ENCODE measurements around the gene ZNF710.

Gene ZNF710

DNA sequence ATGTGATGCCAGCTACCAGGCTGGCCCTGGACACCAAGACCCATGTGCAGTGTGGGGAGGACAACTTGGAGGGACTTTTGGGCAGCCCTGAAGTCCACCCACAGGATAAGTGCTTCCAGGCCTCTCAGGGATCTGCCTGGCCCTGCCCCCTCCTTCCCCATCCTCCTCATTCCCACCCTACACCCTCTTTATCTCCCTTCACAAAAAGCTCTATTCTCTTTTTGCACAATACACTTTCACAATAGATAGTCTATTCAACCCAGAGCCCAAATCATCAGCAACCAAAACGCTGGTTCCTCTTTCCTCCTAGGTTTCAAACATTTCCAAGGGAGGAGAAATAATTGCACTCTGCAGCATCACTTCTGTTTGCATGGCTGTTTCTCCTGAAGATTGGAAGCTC lies 7.8 kb upstream of the ZNF710 start:
- DNase-seq = no peak

- no peak for DNase-seq
Measured at GRCh38 chr15:89997079-89997478, 4.0 kb upstream of the ZNF710 start.

DNA sequence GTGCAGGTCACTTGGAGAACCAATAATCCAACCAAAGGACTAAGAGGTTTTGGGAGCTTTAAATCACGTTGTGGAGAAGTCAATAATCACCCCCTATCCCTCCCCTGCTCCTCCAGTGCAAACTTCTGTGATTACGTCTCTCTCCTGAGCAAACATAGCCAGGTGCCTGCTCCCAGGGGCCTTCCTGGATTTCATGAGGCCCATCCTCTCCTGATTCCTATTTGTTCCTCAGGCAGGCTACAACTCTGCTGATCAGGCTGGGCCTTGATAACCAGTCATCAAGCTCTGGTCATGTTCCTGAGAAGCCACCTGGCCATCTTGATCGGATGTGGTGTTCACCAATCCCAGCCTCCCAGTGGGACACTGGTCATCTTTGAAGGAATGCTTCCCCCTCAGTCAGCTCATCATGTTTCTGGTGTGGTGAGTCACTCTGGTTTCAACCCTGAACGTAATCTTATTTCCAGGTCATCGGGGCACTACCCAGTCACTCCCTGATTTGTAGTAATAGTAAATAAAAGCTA lies 2.9 kb upstream of the ZNF710 start:
- no peak for DNase-seq

DNA sequence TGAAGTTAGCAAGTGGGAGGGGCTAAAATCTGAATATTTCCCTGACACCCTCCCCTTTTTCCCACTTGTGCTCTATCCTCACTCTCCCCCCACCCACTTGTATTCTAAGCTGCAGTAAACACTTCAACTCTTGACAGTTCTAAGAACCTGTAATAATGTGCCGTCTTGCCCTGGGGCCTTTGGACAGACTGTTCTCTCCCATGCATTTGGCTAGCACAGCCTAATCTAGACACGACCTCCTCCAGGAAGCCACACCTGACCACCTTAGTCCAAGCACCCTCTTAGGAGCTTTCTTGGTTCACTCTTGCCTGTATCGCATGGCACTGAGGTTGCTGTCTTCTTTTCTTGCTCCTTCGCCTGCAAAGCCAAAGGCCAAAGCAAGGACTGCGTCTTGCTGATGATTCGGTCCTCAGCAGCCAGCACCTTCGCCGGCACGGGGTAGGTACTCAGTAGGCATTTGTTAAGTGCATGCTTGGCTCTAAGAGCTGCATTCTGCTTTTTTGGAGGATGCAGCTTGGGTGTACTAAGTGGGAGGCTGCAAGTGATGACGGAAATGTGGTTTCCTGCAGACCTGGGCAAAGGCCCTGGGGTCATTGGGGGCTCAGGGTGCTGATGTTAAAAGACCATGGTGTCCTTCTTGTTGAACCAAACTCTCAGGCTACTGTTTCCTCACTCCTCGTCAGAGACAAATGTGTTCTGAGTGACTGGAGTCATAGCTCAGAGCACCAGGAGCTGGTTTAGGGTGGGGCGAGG lies 2.0 kb upstream of the ZNF710 start:
- no peak for DNase-seq

GRCh38 chr15:89999676-90000185 lies 1.4 kb upstream of the ZNF710 start:
- DNase-seq = no peak

- no peak for DNase-seq
Measured at GRCh38 chr15:90000186-90001001, 730 bp upstream of the ZNF710 start.

GRCh38 chr15:90001683-90002427 lies 731 bp downstream of the ZNF710 start:
- DNase-seq = peak; percentile 50

DNA sequence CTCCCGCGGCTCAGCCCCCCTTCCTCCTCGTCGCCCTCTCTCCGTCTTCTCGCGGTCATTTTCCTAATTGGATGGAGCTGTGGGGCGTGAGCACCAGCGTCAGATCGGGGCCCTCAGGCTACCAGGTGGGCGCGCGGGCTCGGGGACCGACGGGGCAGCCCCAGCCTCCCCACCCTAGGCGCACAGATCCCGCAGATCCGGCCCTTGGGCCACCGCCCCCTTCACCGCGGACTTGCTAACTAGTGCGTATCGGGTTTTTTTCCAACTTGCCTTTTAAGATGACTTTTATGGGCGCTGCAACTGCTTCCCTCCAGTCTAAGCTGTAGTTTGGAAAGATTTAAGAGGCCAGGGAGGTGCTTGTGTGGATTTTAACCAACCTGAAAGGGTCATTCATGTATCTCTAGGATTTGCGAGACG lies 1.3 kb downstream of the ZNF710 start:
- no peak for DNase-seq

- no peak for DNase-seq
Measured at GRCh38 chr15:90003736-90004135, 2.6 kb downstream of the ZNF710 start.

- no peak for DNase-seq
Measured at GRCh38 chr15:90004252-90004651, 3.1 kb downstream of the ZNF710 start.

DNA sequence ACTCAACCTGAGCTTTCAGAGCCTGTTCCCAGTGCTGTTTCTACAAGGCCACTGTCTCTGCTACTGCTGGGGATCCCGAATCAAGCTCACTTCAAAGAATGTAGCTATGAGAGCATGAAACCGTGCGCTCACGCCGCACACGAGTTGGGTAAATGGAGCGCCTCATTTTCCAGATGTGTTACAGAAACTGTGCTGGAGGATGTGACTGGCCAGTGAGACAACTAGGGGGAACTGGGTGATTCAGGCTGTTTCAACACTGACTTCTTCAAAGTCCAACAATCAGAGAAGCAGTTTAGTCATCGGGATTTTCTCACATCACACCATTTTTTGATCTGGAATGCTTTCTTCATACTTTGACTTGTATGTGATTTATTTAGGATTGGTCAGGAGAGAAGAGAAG lies 3.5 kb downstream of the ZNF710 start:
- no peak for DNase-seq

GRCh38 chr15:90006217-90007075 lies 5.3 kb downstream of the ZNF710 start:
- no peak for DNase-seq

DNA sequence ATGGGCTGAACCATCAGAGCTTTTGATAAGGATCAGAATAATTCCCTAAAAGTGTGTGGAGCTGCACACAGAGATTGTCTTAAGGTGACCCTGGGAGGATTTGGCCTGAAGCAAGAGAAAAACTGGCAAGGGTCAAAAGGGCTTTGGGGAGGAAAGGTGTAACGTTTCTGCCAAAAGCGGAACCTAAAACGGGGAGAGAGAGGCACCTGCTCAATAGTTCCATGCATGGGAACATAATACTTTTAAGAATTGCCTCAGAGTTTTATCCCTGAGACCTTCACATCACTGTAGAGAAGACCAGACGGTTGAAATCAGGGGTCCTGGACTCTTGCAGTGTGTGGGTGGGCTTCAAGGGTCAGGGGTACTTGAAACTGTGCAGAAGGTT lies 5.9 kb downstream of the ZNF710 start:
- no peak for DNase-seq

DNA sequence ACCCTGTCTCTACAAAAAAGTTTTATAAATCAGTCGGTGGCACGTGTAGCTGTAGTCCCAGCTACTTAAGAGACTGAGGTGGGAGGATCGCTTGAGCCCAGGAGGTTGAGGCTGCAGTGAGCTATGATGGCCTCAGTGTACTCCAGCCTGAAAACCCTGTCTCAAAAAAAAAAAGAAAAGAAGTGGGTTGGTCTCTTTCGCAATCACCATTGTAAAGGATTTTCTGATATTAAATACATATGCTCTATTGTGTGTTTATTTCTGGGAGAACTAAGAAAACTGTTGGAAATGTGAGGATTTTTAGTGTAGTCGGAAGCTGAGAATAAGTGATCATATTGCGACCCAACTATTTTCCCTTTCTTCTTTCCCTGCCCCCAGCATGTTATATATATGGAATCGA lies 7.5 kb downstream of the ZNF710 start:
- no peak for DNase-seq

DNA sequence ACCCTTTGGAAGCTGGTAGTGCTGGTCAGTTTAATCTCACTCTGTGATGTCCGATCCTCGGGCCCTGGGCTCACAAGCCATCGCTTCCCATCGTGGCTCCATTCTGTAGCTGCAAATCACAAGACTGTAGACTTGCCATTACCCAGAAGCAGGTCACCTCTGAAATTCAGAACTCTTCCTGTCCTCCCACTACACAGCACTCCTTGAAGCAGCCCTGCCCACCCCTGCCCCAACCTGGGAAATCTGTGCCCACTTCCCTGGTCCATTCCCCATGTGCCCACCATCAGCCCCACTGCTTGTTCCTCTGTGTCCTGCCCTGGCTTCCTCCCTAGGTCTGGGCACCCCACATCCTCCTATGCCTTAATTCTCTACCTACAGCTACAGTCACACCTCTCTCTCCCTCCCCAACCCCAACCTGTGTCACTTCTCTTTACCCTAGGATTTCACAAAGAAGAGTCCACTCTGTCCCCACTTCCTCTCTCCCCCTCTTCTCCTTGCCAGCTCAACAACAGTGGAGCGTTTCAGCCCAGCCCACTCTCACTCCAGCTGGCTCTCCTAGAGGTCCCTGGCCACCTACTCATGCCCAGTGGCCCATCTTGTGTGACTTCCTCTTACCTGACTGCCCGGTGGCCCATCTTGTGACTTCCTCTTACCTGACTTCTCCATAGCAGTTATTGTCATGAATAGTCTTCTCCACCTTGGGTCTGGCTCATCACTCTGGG lies 8.3 kb downstream of the ZNF710 start:
- DNase-seq = no peak

DNA sequence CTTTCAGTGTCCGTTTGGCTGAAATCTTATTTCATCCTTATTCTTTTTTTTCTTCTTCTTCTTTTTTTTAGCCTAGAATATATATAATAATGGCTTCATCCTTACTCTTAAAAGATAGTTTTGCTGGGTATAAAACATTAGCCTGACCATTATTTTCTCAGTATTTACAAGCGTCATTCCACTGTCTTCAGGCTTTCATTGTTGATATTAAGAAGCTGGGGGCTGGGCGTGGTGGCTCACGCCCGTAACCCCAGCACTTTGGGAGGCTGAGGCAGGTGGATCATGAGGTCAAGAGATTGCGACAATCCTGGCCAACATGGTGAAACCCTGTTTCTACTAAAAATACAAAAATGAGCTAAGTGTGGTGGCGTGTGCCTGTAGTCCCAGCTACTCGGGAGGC lies 10.6 kb downstream of the ZNF710 start:
- DNase-seq = no peak

GRCh38 chr15:90013503-90013937 lies 12.4 kb downstream of the ZNF710 start:
- DNase-seq = no peak

- no peak for DNase-seq
Measured at GRCh38 chr15:90015294-90015693, 14.2 kb downstream of the ZNF710 start.

DNA sequence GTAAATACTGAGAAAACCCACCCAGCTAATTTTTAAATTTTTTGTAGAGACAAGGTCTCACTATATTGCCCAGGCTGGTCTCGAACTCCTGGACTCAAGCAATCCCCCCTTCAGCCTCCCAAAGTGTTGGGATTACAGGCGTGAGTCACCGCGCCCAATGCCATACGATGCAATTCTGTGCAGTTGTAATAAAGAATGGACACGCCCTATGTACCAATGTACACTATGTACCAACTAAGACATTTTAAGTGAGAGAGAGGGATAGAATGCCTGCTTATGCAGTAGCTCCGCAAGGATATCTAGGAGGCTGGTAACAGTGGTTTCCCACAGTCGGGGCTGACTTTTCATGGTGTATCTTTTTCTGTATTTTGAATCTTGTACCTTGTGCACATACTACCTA lies 14.6 kb downstream of the ZNF710 start:
- DNase-seq = no peak

GRCh38 chr15:90016721-90017120 lies 15.6 kb downstream of the ZNF710 start:
- DNase-seq = no peak

DNA sequence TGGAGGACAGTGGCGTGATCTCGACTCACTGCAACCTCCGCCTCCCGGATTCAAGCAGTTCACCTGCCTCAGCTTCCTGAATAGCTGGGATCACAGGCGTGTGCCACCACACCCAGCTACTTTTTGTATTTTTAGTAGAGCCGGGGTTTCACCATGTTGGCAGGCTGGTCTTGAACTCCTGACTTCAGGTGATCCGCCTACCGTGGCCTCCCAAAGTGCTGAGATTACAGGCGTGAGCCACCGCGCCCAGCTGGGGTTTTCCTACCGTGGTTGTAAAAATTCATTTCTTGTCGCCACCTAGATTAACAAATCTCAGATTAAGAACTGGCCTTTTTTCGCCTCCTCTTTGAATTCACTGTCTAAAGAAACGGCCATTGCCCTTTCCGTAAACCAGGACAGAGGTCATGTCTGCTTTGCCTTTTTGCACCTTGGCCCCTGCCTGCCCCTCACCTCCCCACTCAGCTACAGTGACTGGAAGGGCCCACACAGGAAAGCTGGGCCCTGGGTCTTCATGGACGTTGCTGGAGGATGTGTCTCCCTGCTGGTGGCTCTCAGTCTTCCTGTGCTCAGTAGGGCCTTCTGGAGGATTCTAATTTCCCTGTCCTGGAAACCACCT lies 17.2 kb downstream of the ZNF710 start:
- no peak for DNase-seq
